Fibroblast of lung (primary cell): ENCODE results near the gene SLC5A12. TPM values are rescaled to one million over a fixed set of nuclear protein-coding genes. Genes with fewer than 3 reads are reported as not detected.

Experiments
- DNase-seq, 2 donors: peaks; one replicate each; pipeline versions ENCODE4 v3.0.0 to v3.0.0-alpha.2; 2010; ENCODE audit warnings: low read depth in 2 of 2
- H2AFZ ChIP-seq: 2 replicates; pipeline ENCODE4 v1.5.1; 2012; ENCODE audit warnings: low read length, control low read depth, inconsistent platforms
- H3K27ac ChIP-seq: 2 replicates; pipeline ENCODE4 v1.5.1; 2011; ENCODE audit warnings: low read length, control low read depth; ENCODE audit not compliant: insufficient read depth
- H3K27me3 ChIP-seq: 2 replicates; pipeline ENCODE4 v1.5.1; 2011; ENCODE audit warnings: mild to moderate bottlenecking, low read length; ENCODE audit not compliant: control insufficient read depth, insufficient read depth
- H3K36me3 ChIP-seq: 2 replicates; pipeline ENCODE4 v1.5.1; 2011; ENCODE audit warnings: low read length; ENCODE audit not compliant: control insufficient read depth, insufficient read depth
- H3K4me1 ChIP-seq: 2 replicates; pipeline ENCODE4 v1.5.1; 2011; ENCODE audit warnings: low read length; ENCODE audit not compliant: control insufficient read depth, insufficient read depth; ENCODE audit errors: extremely low read depth
- H3K4me2 ChIP-seq: 2 replicates; pipeline ENCODE4 v1.5.1; 2011; ENCODE audit warnings: low read length, control low read depth; ENCODE audit not compliant: insufficient read depth; ENCODE audit errors: extremely low read depth
- H3K4me3 ChIP-seq, 4 experiments: fragments of 200-600 bp in 1 of 4; sonication (generic) in 1 of 4; replicated peaks in 1 of 4; 2 replicates each; pipeline ENCODE4 v1.5.1; 2011 to 2016; ENCODE audit warnings: low read length in 4 of 4, low read depth in 3 of 4, mild to moderate bottlenecking in 3 of 4, control low read depth in 2 of 4, inconsistent platforms in 1 of 4, mixed read lengths in 1 of 4; ENCODE audit not compliant: insufficient read depth in 1 of 4; ENCODE audit errors: control extremely low read depth in 1 of 4
- H3K79me2 ChIP-seq: 2 replicates; pipeline ENCODE4 v1.5.1; 2012; ENCODE audit warnings: mild to moderate bottlenecking, low read length, inconsistent platforms; ENCODE audit not compliant: control insufficient read depth, insufficient read depth
- H3K9ac ChIP-seq: 2 replicates; pipeline ENCODE4 v1.5.1; 2011; ENCODE audit warnings: mild to moderate bottlenecking, low read length, control low read depth; ENCODE audit not compliant: insufficient read depth
- H3K9me3 ChIP-seq: 2 replicates; pipeline ENCODE4 v1.5.1; 2012; ENCODE audit warnings: low read depth, low read length; ENCODE audit not compliant: control insufficient read depth, insufficient read depth
- H4K20me1 ChIP-seq: 2 replicates; pipeline ENCODE4 v1.5.1; 2011; ENCODE audit warnings: low read length; ENCODE audit not compliant: control insufficient read depth, insufficient read depth; ENCODE audit errors: extremely low read depth
- EZH2 ChIP-seq: IDR thresholded peaks from 2 replicates; pipeline ENCODE4 v1.5.1; 2012; ENCODE audit warnings: low read length, control low read depth, mild to moderate bottlenecking; ENCODE audit errors: missing control alignments
- polyA plus RNA-seq, 2 donors: library from polyadenylated mRNA; depleted of rRNA in 1 of 2; stranded (reverse) in 1 of 2; unstranded in 1 of 2; fragments of >200 nt; gene quantifications; 2 replicates each; pipeline ENCODE4 v1.2.1, GENCODE V29; 2011 to 2012; ENCODE audit warnings: missing spikeins in 1 of 2
- total RNA-seq: library from RNA; depleted of rRNA; stranded (reverse); fragments of >200 nt; gene quantifications from 2 replicates; pipeline ENCODE4 v1.2.1, GENCODE V29; 2014
- TF ChIP-seq, protein P1 (sequence below), 2 donors: IDR thresholded peaks in 1 of 2; conservative IDR thresholded peaks in 1 of 2; 1 replicate in 1 of 2; 2 replicates in 1 of 2; pipeline ENCODE4 v1.5.1; 2011 to 2012; ENCODE audit warnings: low read length in 2 of 2, control low read depth in 1 of 2, inconsistent platforms in 1 of 2, low read depth in 1 of 2, mild to moderate bottlenecking in 1 of 2

Gene SLC5A12
- total and polyA plus RNA-seq, 2 donors (not counting 1 experiment from before 2014, with no cell fraction given) = under 0.01 to 0.03 TPM

DNA sequence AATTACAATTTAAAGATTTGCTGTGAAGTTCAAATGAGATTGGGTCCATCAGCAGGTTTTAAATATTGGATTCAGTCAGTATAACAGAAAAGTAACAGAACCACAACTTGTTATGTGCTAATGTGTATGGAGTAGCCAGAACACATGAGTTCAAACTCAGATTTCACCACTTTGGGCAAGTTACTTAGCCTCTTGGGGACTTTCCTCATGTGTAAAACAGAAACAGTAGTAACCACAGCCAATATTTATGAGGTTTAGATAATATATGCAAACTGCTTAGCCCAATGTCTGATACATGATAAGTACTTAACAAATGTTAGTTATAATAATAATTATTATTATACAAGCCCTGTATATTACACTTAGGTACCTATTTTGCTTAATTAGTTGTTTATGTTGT, 21.8 kb upstream of the SLC5A12 start:
- TF ChIP-seq, protein P1, sequence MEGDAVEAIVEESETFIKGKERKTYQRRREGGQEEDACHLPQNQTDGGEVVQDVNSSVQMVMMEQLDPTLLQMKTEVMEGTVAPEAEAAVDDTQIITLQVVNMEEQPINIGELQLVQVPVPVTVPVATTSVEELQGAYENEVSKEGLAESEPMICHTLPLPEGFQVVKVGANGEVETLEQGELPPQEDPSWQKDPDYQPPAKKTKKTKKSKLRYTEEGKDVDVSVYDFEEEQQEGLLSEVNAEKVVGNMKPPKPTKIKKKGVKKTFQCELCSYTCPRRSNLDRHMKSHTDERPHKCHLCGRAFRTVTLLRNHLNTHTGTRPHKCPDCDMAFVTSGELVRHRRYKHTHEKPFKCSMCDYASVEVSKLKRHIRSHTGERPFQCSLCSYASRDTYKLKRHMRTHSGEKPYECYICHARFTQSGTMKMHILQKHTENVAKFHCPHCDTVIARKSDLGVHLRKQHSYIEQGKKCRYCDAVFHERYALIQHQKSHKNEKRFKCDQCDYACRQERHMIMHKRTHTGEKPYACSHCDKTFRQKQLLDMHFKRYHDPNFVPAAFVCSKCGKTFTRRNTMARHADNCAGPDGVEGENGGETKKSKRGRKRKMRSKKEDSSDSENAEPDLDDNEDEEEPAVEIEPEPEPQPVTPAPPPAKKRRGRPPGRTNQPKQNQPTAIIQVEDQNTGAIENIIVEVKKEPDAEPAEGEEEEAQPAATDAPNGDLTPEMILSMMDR (conservative IDR thresholded peaks at IDR 0.05 in 1 of 2, IDR thresholded peaks at IDR 0.05 in 1 of 2; ENCODE audit: low read depth in 1 of 2, low read length in 2 of 2) = no peak
- no peak for TF ChIP-seq EZH2
- Histone ChIP-seq H3K79me2 (no peaks in the 10 kb centered on the region), H3K9ac (no peak overlapping the region), H2AFZ (no peak overlapping the region), H3K4me1 (no peaks in the 10 kb centered on the region), H3K27me3 (no peaks in the 10 kb centered on the region), H3K27ac (no peak overlapping the region), H3K36me3 (no peaks in the 10 kb centered on the region), H3K4me3 (no peak overlapping the region), H3K9me3 (no peaks in the 10 kb centered on the region), H4K20me1 (no peaks in the 10 kb centered on the region), H3K4me2 (no peak overlapping the region)
- DNase-seq = no peak

DNA sequence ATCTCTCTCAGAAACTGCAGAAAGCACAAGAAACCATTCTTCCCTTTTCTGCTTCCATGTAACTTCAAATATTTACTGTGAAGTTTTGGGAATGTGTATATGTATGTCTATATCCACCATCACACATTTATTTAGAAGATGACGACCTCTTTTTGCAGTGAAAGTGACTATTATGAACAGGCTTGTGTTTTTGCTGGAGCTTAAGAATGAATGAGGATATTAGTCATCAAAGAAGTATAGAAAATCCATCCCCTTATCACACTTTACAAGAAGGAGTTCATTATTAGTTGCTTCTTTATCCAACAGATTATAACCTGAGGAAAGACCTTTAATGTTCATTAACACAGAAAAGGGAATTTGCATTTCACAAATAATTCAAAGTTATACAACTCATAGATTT, 21.1 kb upstream of the SLC5A12 start:
- DNase-seq = peak in 1 of 2 donors; percentile 33

DNA sequence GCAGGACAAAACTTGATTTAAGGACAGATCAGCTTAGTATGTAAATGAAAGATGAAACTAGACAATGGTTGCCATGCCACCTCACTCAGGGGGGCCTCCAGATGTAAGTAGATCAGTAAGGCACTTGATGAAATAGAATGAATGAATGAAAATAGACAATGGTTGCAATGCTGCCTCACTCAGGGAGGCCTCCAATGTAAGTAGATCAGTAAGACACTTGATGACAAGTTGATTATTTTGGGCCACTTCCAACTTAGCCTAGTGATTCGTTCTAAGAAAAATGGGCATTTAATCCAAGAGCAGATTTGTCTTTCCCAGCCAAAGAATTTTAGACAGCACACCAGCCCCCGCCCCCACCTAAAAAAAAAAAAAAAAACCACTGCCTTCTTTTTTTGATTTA, 19.2 kb upstream of the SLC5A12 start:
- Histone ChIP-seq H2AFZ (no peak overlapping the region), H3K9me3 (no peaks in the 10 kb centered on the region), H3K79me2 (no peaks in the 10 kb centered on the region), H3K4me1 (no peaks in the 10 kb centered on the region), H3K4me2 (no peak overlapping the region), H3K27ac (no peak overlapping the region), H4K20me1 (no peaks in the 10 kb centered on the region), H3K36me3 (no peaks in the 10 kb centered on the region), H3K9ac (no peak overlapping the region), H3K4me3 (no peak overlapping the region), H3K27me3 (no peaks in the 10 kb centered on the region)
- DNase-seq = peak; percentile 55 to 76
- no peak for TF ChIP-seq EZH2
- TF ChIP-seq, protein P1 (conservative IDR thresholded peaks at IDR 0.05 in 1 of 2, IDR thresholded peaks at IDR 0.05 in 1 of 2; ENCODE audit: low read depth in 1 of 2, low read length in 2 of 2) = no peak

More for the DNA sequence above, 21.1 kb upstream of the SLC5A12 start:
- Histone ChIP-seq H3K9me3 (no peaks in the 10 kb centered on the region), H3K79me2 (no peaks in the 10 kb centered on the region), H3K27ac (no peak overlapping the region), H3K36me3 (no peaks in the 10 kb centered on the region), H2AFZ (no peak overlapping the region), H3K27me3 (no peaks in the 10 kb centered on the region), H3K9ac (no peak overlapping the region), H4K20me1 (no peaks in the 10 kb centered on the region), H3K4me3 (no peak overlapping the region), H3K4me1 (no peaks in the 10 kb centered on the region), H3K4me2 (no peak overlapping the region)
- TF ChIP-seq, protein P1 (conservative IDR thresholded peaks at IDR 0.05 in 1 of 2, IDR thresholded peaks at IDR 0.05 in 1 of 2; ENCODE audit: low read depth in 1 of 2, low read length in 2 of 2) = no peak
- TF ChIP-seq EZH2 = no peak
